ENCODE results near the gene KIAA1328. TPM values are rescaled to one million over a fixed set of nuclear protein-coding genes. Genes with fewer than 3 reads are reported as not detected.

The KIAA1328 gene
- total RNA-seq, 2 donors from 2014 or later, result 4.8 to 5.2 TPM

DNA sequence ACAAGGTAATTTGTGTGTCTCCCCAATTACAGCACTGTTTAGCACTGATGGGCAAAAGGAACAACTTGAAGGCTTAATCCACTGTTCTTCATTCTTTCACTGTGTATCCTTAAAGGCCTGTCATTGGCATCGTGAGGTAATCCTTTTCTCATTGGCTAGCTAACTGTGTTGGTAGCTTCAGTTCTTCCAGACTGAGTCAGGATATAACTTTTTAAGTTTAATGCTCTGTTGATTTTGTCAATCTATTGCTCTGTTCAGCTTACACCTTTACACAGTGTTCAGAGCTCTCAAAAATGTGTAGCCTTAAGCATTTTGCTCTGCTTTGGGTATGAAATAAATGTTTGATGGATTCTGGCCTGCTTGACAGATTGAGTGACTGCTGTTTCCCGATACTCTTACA, 148.2 kb downstream of the KIAA1328 start:
- Histone ChIP-seq H3K27me3 (no peaks in the 10 kb centered on the region), H3K36me3 (no peaks in the 10 kb centered on the region), H3K27ac (no peak overlapping the region), H3K9ac (ENCODE audit: low read depth in 2 of 2, low read length in 2 of 2) (no peak overlapping the region), H3K4me3 (no peak overlapping the region), H3K9me3 (no peaks in the 10 kb centered on the region), H3K4me1 (no peaks in the 10 kb centered on the region)
- TF ChIP-seq, protein P1, sequence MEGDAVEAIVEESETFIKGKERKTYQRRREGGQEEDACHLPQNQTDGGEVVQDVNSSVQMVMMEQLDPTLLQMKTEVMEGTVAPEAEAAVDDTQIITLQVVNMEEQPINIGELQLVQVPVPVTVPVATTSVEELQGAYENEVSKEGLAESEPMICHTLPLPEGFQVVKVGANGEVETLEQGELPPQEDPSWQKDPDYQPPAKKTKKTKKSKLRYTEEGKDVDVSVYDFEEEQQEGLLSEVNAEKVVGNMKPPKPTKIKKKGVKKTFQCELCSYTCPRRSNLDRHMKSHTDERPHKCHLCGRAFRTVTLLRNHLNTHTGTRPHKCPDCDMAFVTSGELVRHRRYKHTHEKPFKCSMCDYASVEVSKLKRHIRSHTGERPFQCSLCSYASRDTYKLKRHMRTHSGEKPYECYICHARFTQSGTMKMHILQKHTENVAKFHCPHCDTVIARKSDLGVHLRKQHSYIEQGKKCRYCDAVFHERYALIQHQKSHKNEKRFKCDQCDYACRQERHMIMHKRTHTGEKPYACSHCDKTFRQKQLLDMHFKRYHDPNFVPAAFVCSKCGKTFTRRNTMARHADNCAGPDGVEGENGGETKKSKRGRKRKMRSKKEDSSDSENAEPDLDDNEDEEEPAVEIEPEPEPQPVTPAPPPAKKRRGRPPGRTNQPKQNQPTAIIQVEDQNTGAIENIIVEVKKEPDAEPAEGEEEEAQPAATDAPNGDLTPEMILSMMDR (IDR thresholded peaks at IDR 0.05), result no peak
- DNase-seq, result no peak
- intact Hi-C loops (cut with DNase I), result no loop called here

DNA sequence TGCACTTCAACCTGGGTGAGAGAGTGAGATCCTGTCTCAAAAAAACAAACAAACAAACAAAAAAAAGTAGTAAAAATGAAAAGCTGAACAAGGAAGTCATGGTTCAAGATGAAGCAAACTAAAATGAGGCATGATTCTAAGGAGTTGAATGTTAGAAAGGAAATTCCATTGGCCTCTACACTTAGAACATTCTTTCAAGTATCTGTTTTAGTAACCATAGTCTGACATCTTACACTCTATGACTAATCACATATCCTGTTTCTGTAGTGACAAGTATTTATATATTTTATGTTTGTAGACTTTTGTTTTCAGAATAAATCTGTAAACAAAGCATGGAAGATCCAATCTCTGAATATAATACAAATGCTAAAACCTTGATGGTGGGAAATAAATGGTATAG, 164.1 kb downstream of the KIAA1328 start:
- Histone ChIP-seq H3K27me3 (no peaks in the 10 kb centered on the region), H3K4me1 (no peaks in the 10 kb centered on the region), H3K4me3 (no peak overlapping the region), H3K36me3 (no peaks in the 10 kb centered on the region), H3K9ac (ENCODE audit: low read depth in 2 of 2, low read length in 2 of 2) (no peak overlapping the region), H3K9me3 (no peaks in the 10 kb centered on the region), H3K27ac (no peak overlapping the region)
- DNase-seq, result no peak
- TF ChIP-seq, protein P1 (IDR thresholded peaks at IDR 0.05), result no peak
- intact Hi-C loops (cut with DNase I), result no loop called here

DNA sequence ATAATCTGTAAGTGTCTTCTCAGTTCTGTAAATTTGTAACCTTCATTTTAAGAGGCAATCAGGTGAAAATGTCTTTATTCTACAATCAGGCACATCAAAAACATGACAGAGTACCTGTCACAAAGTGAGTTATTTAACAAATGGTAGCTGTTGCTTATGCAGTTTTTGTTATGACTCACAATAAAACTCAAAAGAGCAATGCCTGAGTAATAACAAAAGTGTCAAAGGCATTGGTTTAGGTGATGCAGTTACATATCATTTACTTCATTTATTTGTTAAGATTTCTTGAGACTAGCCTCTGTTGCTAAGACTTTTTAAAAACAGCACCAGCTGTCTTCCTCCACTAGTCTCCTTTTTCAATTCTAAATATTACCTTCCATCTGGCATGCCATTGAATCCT, 177.8 kb downstream of the KIAA1328 start:
- Histone ChIP-seq H3K4me3 (no peak overlapping the region), H3K27me3 (no peaks in the 10 kb centered on the region), H3K36me3 (no peaks in the 10 kb centered on the region), H3K9ac (ENCODE audit: low read depth in 2 of 2, low read length in 2 of 2) (no peak overlapping the region), H3K4me1 (no peaks in the 10 kb centered on the region), H3K9me3 (no peaks in the 10 kb centered on the region), H3K27ac (no peak overlapping the region)
- intact Hi-C loops (cut with DNase I), result no loop called here
- no peak for DNase-seq
- TF ChIP-seq, protein P1 (IDR thresholded peaks at IDR 0.05), result no peak

DNA sequence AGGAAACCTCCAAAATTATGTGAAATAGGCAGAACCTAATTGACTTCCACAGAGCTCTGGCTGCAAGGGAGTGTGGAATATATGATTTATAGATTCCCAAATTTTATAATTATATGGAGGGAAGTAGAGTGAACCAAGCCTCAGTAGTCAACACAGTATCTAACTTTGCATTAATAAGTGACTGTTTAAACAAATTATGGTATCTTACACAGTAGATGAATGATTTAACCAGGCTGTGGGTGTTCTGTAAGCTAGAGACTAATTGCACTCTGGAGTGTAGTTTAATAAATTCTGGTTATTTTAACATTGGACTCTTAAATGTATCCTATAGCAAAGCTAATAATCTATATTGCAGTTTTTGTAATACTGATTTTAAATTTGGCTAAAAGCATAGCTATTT, 183.5 kb downstream of the KIAA1328 start:
- no peaks in the 10 kb centered on the region for H3K27me3 ChIP-seq
- H3K9me3 ChIP-seq, result no peaks in the 10 kb centered on the region
- no peaks in the 10 kb centered on the region for H3K4me1 ChIP-seq
- TF ChIP-seq, protein P1 (IDR thresholded peaks at IDR 0.05), result no peak
- H3K36me3 ChIP-seq, result no peaks in the 10 kb centered on the region
- H3K27ac ChIP-seq, result no peak overlapping the region
- no peak overlapping the region for H3K4me3 ChIP-seq
- DNase-seq, result no peak
- no peak overlapping the region for H3K9ac ChIP-seq (ENCODE audit: low read depth in 2 of 2, low read length in 2 of 2)
- intact Hi-C loops (cut with DNase I), result no loop called here

DNA sequence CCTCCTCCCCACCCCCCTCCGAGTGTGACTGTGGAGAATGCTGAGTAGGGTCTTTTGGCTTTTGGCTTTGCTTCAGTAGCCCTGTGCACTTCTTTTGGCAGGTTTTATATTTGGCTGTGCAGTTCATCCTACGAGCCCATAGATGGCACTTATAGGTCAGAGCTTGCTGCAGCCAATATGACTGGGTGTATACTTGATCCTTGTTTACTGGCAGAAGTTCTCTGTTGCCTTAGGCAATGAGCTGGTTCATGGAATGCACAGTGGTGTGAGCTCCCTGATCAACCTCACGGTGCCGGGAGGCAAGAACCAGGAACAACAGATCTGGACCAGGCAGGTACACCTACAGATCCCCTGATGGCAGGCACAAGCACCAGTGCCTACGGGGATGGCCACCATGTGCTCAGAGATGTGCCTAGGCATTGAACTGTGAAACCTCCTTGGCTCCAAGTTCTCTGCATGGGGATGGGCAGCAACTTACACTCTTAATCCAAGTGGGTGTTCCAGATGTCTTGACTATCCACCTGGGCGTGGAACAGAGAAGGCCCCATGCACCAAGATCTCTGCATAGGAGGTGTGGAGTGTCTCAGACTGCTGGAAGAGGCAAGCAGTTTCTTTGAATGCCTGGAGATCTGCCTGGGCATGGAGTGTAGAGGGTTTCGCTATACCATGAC, 190.4 kb downstream of the KIAA1328 start:
- H3K4me1 ChIP-seq, result no peaks in the 10 kb centered on the region
- no peaks in the 10 kb centered on the region for H3K9me3 ChIP-seq
- intact Hi-C loops (cut with DNase I), result no loop called here
- no peak overlapping the region for H3K27ac ChIP-seq
- H3K4me3 ChIP-seq, result no peak overlapping the region
- DNase-seq, result no peak
- no peak overlapping the region for H3K9ac ChIP-seq (ENCODE audit: low read depth in 2 of 2, low read length in 2 of 2)
- no peaks in the 10 kb centered on the region for H3K27me3 ChIP-seq
- no peaks in the 10 kb centered on the region for H3K36me3 ChIP-seq
- TF ChIP-seq, protein P1 (IDR thresholded peaks at IDR 0.05), result no peak
